ENCODE results near the gene FMN1.
A peak's percentile ranks its signal among the peaks of the same experiment; 100 is the strongest.

Gene FMN1

GRCh38 chr15:33048255-33048654 lies 146.3 kb downstream of the FMN1 start:
- no peak for DNase-seq

- no peak for DNase-seq
Observed at GRCh38 chr15:33047077-33047476, 147.4 kb downstream of the FMN1 start.

GRCh38 chr15:33046329-33046728 lies 148.2 kb downstream of the FMN1 start:
- no peak for DNase-seq

- no peak for DNase-seq
Observed at GRCh38 chr15:33045066-33045810, 149.3 kb downstream of the FMN1 start.

GRCh38 chr15:33044598-33044997 lies 149.9 kb downstream of the FMN1 start:
- no peak for DNase-seq

GRCh38 chr15:33043636-33044035 lies 150.9 kb downstream of the FMN1 start:
- no peak for DNase-seq

- DNase-seq, result no peak
Observed at GRCh38 chr15:33040496-33040895, 154.0 kb downstream of the FMN1 start.

GRCh38 chr15:33034588-33034987 lies 159.9 kb downstream of the FMN1 start:
- DNase-seq, result no peak

- DNase-seq, result no peak
Observed at GRCh38 chr15:33032053-33032452, 162.5 kb downstream of the FMN1 start.

- DNase-seq, result no peak
Observed at GRCh38 chr15:33031324-33031821, 163.1 kb downstream of the FMN1 start.

- no peak for DNase-seq
Observed at GRCh38 chr15:33030315-33030714, 164.2 kb downstream of the FMN1 start.

GRCh38 chr15:33029109-33029652 lies 165.3 kb downstream of the FMN1 start:
- no peak for DNase-seq

GRCh38 chr15:33028495-33028894 lies 166.0 kb downstream of the FMN1 start:
- no peak for DNase-seq

- DNase-seq, result no peak
Observed at GRCh38 chr15:33027306-33028035, 167.0 kb downstream of the FMN1 start.

- DNase-seq, result no peak
Observed at GRCh38 chr15:33026614-33027013, 167.9 kb downstream of the FMN1 start.

GRCh38 chr15:33022629-33023028 lies 171.9 kb downstream of the FMN1 start:
- no peak for DNase-seq

GRCh38 chr15:33021806-33022389 lies 172.6 kb downstream of the FMN1 start:
- peak; percentile 33 for DNase-seq

GRCh38 chr15:33019354-33019981 lies 175.0 kb downstream of the FMN1 start:
- no peak for DNase-seq

GRCh38 chr15:33016405-33017024 lies 178.0 kb downstream of the FMN1 start:
- DNase-seq, result peak; percentile 50

- no peak for DNase-seq
Observed at GRCh38 chr15:33014586-33014985, 179.9 kb downstream of the FMN1 start.

GRCh38 chr15:33013827-33014445 lies 180.6 kb downstream of the FMN1 start:
- no peak for DNase-seq

GRCh38 chr15:33011976-33012375 lies 182.5 kb downstream of the FMN1 start:
- DNase-seq, result no peak
